CD14-positive monocyte (primary cell): ENCODE results near the gene CDK5RAP3. TPM values are rescaled to one million over a fixed set of nuclear protein-coding genes. Genes with fewer than 3 reads are reported as not detected.

Source experiments
- DNase-seq, 3 donors: peaks; one replicate each; pipeline ENCODE4 v3.0.0-alpha.2; 2011 to 2022
- H2AFZ ChIP-seq: 2 replicates; pipeline ENCODE4 v1.6.0; 2012; ENCODE audit warnings: mild to moderate bottlenecking, low read depth, low read length, inconsistent platforms; ENCODE audit not compliant: insufficient read depth, poor library complexity, severe bottlenecking
- H3K27ac ChIP-seq, 2 donors: 1 replicate in 1 of 2; 2 replicates in 1 of 2; pipeline ENCODE4 v1.5.1; 2012 to 2013; ENCODE audit warnings: low read length in 2 of 2, control low read depth in 1 of 2, inconsistent platforms in 1 of 2, low read depth in 1 of 2, mild to moderate bottlenecking in 1 of 2
- H3K27me3 ChIP-seq, 2 donors: one replicate each; pipeline versions ENCODE4 v1.6.0 to v1.6.1; 2011 to 2013; ENCODE audit warnings: low read length in 2 of 2; ENCODE audit not compliant: control insufficient read depth in 2 of 2, insufficient read depth in 2 of 2
- H3K36me3 ChIP-seq, 2 donors: replicated peaks in 1 of 2; 1 replicate in 1 of 2; 2 replicates in 1 of 2; pipeline versions ENCODE4 v1.5.1 to v1.6.1; 2012 to 2013; ENCODE audit warnings: low read length in 2 of 2, control low read depth in 1 of 2, inconsistent platforms in 1 of 2, mild to moderate bottlenecking in 1 of 2; ENCODE audit not compliant: insufficient read depth in 2 of 2, control insufficient read depth in 1 of 2
- H3K4me1 ChIP-seq, 2 donors: 1 replicate in 1 of 2; 2 replicates in 1 of 2; pipeline versions ENCODE4 v1.5.1 to v1.6.1; 2012 to 2013; ENCODE audit warnings: low read length in 2 of 2, control low read depth in 1 of 2, inconsistent platforms in 1 of 2, mild to moderate bottlenecking in 1 of 2, moderate library complexity in 1 of 2; ENCODE audit not compliant: insufficient read depth in 2 of 2, control insufficient read depth in 1 of 2
- H3K4me2 ChIP-seq: replicated peaks from 2 replicates; pipeline ENCODE3; 2012; ENCODE audit warnings: low read length, moderate library complexity, mild to moderate bottlenecking; ENCODE audit not compliant: poor library complexity, severe bottlenecking; ENCODE audit errors: extremely low read depth
- H3K4me3 ChIP-seq, 3 experiments: fragments of 200-600 bp in 1 of 3; sonication (generic) in 1 of 3; replicated peaks in 1 of 3; 1 replicate in 2 of 3; 2 replicates in 1 of 3; pipeline ENCODE4 v1.5.1; 2011 to 2013; ENCODE audit warnings: low read length in 3 of 3, mild to moderate bottlenecking in 3 of 3, control low read depth in 2 of 3, low read depth in 2 of 3, inconsistent platforms in 1 of 3, moderate library complexity in 1 of 3
- H3K79me2 ChIP-seq: 2 replicates; pipeline ENCODE4 v1.6.0; 2012; ENCODE audit warnings: mild to moderate bottlenecking, control low read depth, inconsistent platforms, low read length, moderate library complexity; ENCODE audit not compliant: insufficient read depth
- H3K9ac ChIP-seq: 2 replicates; pipeline ENCODE4 v1.6.0; 2017; ENCODE audit warnings: low read length, mild to moderate bottlenecking; ENCODE audit not compliant: insufficient read depth, poor library complexity, severe bottlenecking
- H3K9me3 ChIP-seq, 2 donors: replicated peaks in 1 of 2; 1 replicate in 1 of 2; 2 replicates in 1 of 2; pipeline versions ENCODE4 v1.5.1 to v1.6.1; 2012 to 2013; ENCODE audit warnings: low read length in 2 of 2, control low read depth in 1 of 2; ENCODE audit not compliant: control insufficient read depth in 1 of 2, insufficient read depth in 1 of 2
- H4K20me1 ChIP-seq: 2 replicates; pipeline ENCODE4 v1.6.0; 2012; ENCODE audit warnings: mild to moderate bottlenecking, low read length, control low read depth, moderate library complexity; ENCODE audit not compliant: insufficient read depth
- H3K27ac Mint-ChIP-seq, 7 donors: one replicate each; pipeline ENCODE4 v1.8.0; 2020; ENCODE audit warnings: mild to moderate bottlenecking in 7 of 7, mixed read lengths in 7 of 7, moderate library complexity in 6 of 7, inconsistent platforms in 2 of 7
- H3K27me3 Mint-ChIP-seq, 3 donors: one replicate each; pipeline ENCODE4 v1.8.0; 2021 to 2022; ENCODE audit warnings: low read depth in 3 of 3, mild to moderate bottlenecking in 3 of 3, mixed read lengths in 3 of 3, moderate library complexity in 3 of 3, inconsistent platforms in 1 of 3
- H3K36me3 Mint-ChIP-seq, 2 donors: one replicate each; pipeline ENCODE4 v1.8.0; 2020; ENCODE audit warnings: mixed read lengths in 2 of 2, inconsistent platforms in 1 of 2, mild to moderate bottlenecking in 1 of 2
- H3K4me1 Mint-ChIP-seq: one replicate; pipeline ENCODE4 v1.8.0; 2020; ENCODE audit warnings: mild to moderate bottlenecking, mixed read lengths
- H3K4me3 Mint-ChIP-seq, 2 donors: one replicate each; pipeline ENCODE4 v1.8.0; 2020; ENCODE audit warnings: mild to moderate bottlenecking in 2 of 2, mixed read lengths in 2 of 2, moderate library complexity in 1 of 2
- H3K9me3 Mint-ChIP-seq, 7 donors: one replicate each; pipeline ENCODE4 v1.8.0; 2020 to 2022; ENCODE audit warnings: mixed read lengths in 7 of 7, mild to moderate bottlenecking in 6 of 7, moderate library complexity in 6 of 7, inconsistent platforms in 2 of 7
- CTCF ChIP-seq: fragments of 200-600 bp; IDR thresholded peaks from one replicate; pipeline ENCODE4 v1.8.0; 2022; ENCODE audit warnings: antibody characterized with exemption, mild to moderate bottlenecking
- whole genome bisulfite sequencing: methylation state at CpG from one replicate; pipeline ENCODE4 v1.1.5; 2013; ENCODE audit warnings: missing lambda C conversion rate; ENCODE audit not compliant: insufficient coverage; 5-methylcytosine and 5-hydroxymethylcytosine counted together
- intact Hi-C, 2 donors: fragments of 100-400 bp; cut with micrococcal nuclease; formaldehyde crosslinking; loops; one replicate each; pipeline versions ENCODE4 v1.15.0 to v1.15.1; 2023
- polyA plus RNA-seq, 3 donors: library from polyadenylated mRNA; depleted of rRNA in 1 of 3; unstranded in 2 of 3; stranded (reverse) in 1 of 3; fragments of 300-500 nt in 2 of 3; fragments of >200 nt in 1 of 3; fragmentation: Illumina TruSeq in 2 of 3; gene quantifications; 1 replicate in 2 of 3; 2 replicates in 1 of 3; pipeline ENCODE4 v1.2.3, GENCODE V29; 2012 to 2021

The CDK5RAP3 gene
- polyA plus RNA-seq, 3 donors = 86.1 to 782 (median 94.4) TPM

DNA sequence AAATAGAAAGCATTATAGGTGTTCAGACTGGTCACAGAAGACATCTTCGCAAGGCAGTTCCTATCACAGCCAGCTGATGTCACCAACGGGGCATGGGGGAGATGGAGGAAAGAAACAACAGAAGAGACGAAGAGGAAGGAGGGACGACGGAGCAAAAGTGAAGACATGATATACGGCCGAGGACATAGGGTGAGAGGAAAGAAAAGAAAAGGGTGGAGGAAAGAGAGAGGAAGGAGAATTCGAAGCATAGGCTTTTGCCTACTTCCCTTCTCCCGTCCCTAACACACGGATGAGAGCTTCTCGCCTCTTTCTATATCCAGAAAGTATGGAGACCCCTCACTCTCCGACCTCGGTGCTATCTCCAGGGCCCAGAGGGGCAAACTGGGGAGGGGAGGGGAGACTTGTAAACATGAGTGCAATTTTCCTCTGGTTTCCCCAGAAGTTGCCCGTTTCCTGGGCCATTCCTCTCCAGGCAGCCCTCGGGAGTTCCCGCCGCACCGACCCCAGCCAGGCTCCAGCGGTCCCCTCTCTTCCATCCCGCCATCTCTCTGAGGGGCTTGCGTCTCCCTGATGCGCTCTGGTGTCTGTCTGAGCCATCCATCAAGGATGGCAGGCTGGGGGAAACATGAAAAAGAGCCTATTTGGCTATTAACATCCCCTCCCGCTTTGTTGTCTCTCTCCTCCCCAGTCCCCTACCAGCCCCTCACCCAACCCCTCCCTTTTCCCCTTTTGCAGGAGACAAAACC lies 40.7 kb downstream of the CDK5RAP3 start:
- Histone ChIP-seq H3K4me3 (peak overlapping the region; percentile 31 to 79 (median 38)), H3K36me3 (no peaks in the 10 kb centered on the region), H3K9ac (peak overlapping the region; percentile 37), H3K4me1 (peaks cover 26 to 44% of the 10 kb centered on the region in 2 donors), H4K20me1 (no peaks in the 10 kb centered on the region), H3K9me3 (no peaks in the 10 kb centered on the region), H3K27ac (no peak overlapping the region), H3K79me2 (no peaks in the 10 kb centered on the region), H3K4me2 (peak overlapping the region; percentile 96), H2AFZ (peak overlapping the region; percentile 84), H3K27me3 (peaks cover 4 to 26% of the 10 kb centered on the region in 2 donors)
- DNase-seq = peak in 2 of 3 donors; percentile 27 to 34
- 6% methylated on average over 15 of the region's 23 CpGs for WGBS
- Mint-ChIP-seq H3K36me3 (peaks cover 3 to 19% of the 10 kb centered on the region in 2 donors), H3K4me1 (peaks cover 42% of the 10 kb centered on the region), H3K4me3 (peak overlapping the region; percentile 82 to 95), H3K9me3 (peaks cover 0 to 2% (median 0%) of the 10 kb centered on the region in 7 donors), H3K27ac (peak overlapping the region in 2 of 7 donors; percentile 15 to 73), H3K27me3 (peaks cover 26 to 46% (median 40%) of the 10 kb centered on the region in 3 donors)
- TF ChIP-seq CTCF = peak; percentile 49
- intact Hi-C loops = no loop called here

DNA sequence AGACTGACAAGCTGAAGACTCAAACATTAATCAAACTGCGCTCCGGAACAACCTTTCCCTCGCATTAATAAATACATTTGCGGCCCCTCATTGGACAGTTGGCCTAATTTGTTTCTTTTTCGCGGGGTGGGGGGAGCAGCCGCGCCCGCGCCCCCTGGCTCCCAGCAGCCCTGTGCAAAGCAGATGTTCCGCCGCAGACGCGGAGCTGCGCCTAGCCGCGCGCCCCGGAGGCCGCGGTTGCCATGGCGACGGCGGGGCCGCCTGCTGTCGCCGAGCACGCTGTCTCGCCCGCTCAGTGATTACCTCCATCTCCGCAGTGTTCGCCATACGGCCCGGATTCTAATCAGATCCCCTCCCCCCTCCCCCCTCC lies 41.2 kb downstream of the CDK5RAP3 start:
- H3K79me2 ChIP-seq = no peaks in the 10 kb centered on the region
- peak in 2 of 3 donors; percentile 54 to 61 for DNase-seq
- no peaks in the 10 kb centered on the region for H4K20me1 ChIP-seq
- H2AFZ ChIP-seq = peak overlapping the region; percentile 84
- H3K9ac ChIP-seq = peak overlapping the region; percentile 37
- peaks cover 3 to 19% of the 10 kb centered on the region in 2 donors for H3K36me3 Mint-ChIP-seq
- peaks cover 4 to 26% of the 10 kb centered on the region in 2 donors for H3K27me3 ChIP-seq
- peak overlapping the region; percentile 82 to 95 for H3K4me3 Mint-ChIP-seq
- H3K4me1 Mint-ChIP-seq = peaks cover 40% of the 10 kb centered on the region
- peak overlapping the region; percentile 96 for H3K4me2 ChIP-seq
- no peak overlapping the region for H3K27ac ChIP-seq
- H3K27ac Mint-ChIP-seq = peak overlapping the region in 1 of 7 donors; percentile 73
- intact Hi-C loops = no loop called here
- peaks cover 0 to 2% (median 0%) of the 10 kb centered on the region in 7 donors for H3K9me3 Mint-ChIP-seq
- H3K9me3 ChIP-seq = no peaks in the 10 kb centered on the region
- peaks cover 24 to 43% of the 10 kb centered on the region in 2 donors for H3K4me1 ChIP-seq
- 0% methylated on average over 20 of the region's 34 CpGs for WGBS
- peak overlapping the region; percentile 18 to 79 (median 38) for H3K4me3 ChIP-seq
- TF ChIP-seq CTCF = no peak
- H3K36me3 ChIP-seq = no peaks in the 10 kb centered on the region
- peaks cover 26 to 46% (median 40%) of the 10 kb centered on the region in 3 donors for H3K27me3 Mint-ChIP-seq
